ENCODE measurements around the gene PLEKHA5. TPM values are rescaled to one million over a fixed set of nuclear protein-coding genes. Genes with fewer than 3 reads are reported as not detected.

Gene PLEKHA5
- total RNA-seq, 1 experiment from 2014 or later: 14.0 TPM

GRCh38 chr12:19183121-19183838, 53.7 kb downstream of the PLEKHA5 start:
- Histone ChIP-seq H3K27me3 (replicated peaks; ENCODE audit: insufficient read depth, low read depth, low read length, poor library complexity) (no peaks in the 10 kb centered on the region), H3K4me3 (ENCODE audit: low read depth, low read length, poor library complexity, severe bottlenecking) (no peak overlapping the region), H3K27ac (ENCODE audit: low read depth, low read length, poor library complexity, severe bottlenecking) (no peak overlapping the region), H3K36me3 (ENCODE audit: insufficient read depth, low read length, poor library complexity, severe bottlenecking) (no peaks in the 10 kb centered on the region), H3K4me1 (ENCODE audit: insufficient read depth, low read length, poor library complexity, severe bottlenecking) (peaks cover 22% of the 10 kb centered on the region), H3K9me3 (ENCODE audit: low read depth, low read length, poor library complexity, severe bottlenecking) (no peaks in the 10 kb centered on the region)
- CTCF ChIA-PET: no interaction called here
- TF ChIP-seq CTCF (conservative IDR thresholded peaks at IDR 0.05; ENCODE audit: low read depth, low read length) (peak; percentile 18; the same call in 1 of the 2 replicates), EZH2 (IDR thresholded peaks at IDR 0.05; ENCODE audit: borderline replicate concordance, low read depth, low read length, poor library complexity, severe bottlenecking) (no peak)
- intact Hi-C loops (cut with micrococcal nuclease; ENCODE audit: unreplicated experiment): loop anchor here (2.0 to 10.0 kb wide), 3 partner anchors 322 to 748 kb away; no protein-coding TSS in a partner anchor
- no TSS peak for BruUV-seq (replicated peaks)
- DNase-seq (ENCODE audit: low spot score): no peak
- POLR2A ChIA-PET (ENCODE audit: low non-redundant PET): no interaction called here

- intact Hi-C loops (cut with micrococcal nuclease; ENCODE audit: unreplicated experiment): loop anchor here (5.0 to 10.0 kb wide), 4 partner anchors 102 to 933 kb away; no protein-coding TSS in a partner anchor
Measured at GRCh38 chr12:19185262-19185929, 55.9 kb downstream of the PLEKHA5 start.

More at GRCh38 chr12:19185262-19185929, 55.9 kb downstream of the PLEKHA5 start:
- Histone ChIP-seq H3K9me3 (ENCODE audit: low read depth, low read length, poor library complexity, severe bottlenecking) (no peaks in the 10 kb centered on the region), H3K4me1 (ENCODE audit: insufficient read depth, low read length, poor library complexity, severe bottlenecking) (peaks cover 7% of the 10 kb centered on the region), H3K27ac (ENCODE audit: low read depth, low read length, poor library complexity, severe bottlenecking) (no peak overlapping the region), H3K36me3 (ENCODE audit: insufficient read depth, low read length, poor library complexity, severe bottlenecking) (no peaks in the 10 kb centered on the region), H3K27me3 (replicated peaks; ENCODE audit: insufficient read depth, low read depth, low read length, poor library complexity) (no peaks in the 10 kb centered on the region), H3K4me3 (ENCODE audit: low read depth, low read length, poor library complexity, severe bottlenecking) (no peak overlapping the region)
- TF ChIP-seq CTCF (conservative IDR thresholded peaks at IDR 0.05; ENCODE audit: low read depth, low read length): no peak
- TF ChIP-seq EZH2 (IDR thresholded peaks at IDR 0.05; ENCODE audit: borderline replicate concordance, low read depth, low read length, poor library complexity, severe bottlenecking): no peak
- ChIA-PET POLR2A (ENCODE audit: low non-redundant PET) (interaction anchor here (0.5 kb wide), 1 partner anchor 365 kb away, joined by 7 read pairs; no protein-coding TSS in a partner anchor), CTCF (interaction anchor here (1.1 kb wide), 1 partner anchor 755 kb away, joined by 3 read pairs; no protein-coding TSS in a partner anchor)
- DNase-seq (ENCODE audit: low spot score): no peak
- no TSS peak for BruUV-seq (replicated peaks)

Data from A673 (cell line).